IPS DF 4.7 (cell line): ENCODE results near the gene CZIB.
A peak's percentile ranks its signal among the peaks of the same experiment; 100 is the strongest.
"Not testable (repeated sequence)": the region's sequence is repeated elsewhere in the genome, so short reads cannot be mapped to it uniquely, and the experiment has no call there.

Source experiments
- DNase-seq: peaks from one replicate; pipeline ENCODE4 v3.0.0-alpha.2; 2013; ENCODE audit warnings: low spot score; ENCODE audit errors: extremely low read depth

Gene CZIB

GRCh38 chr1:53238197-53239155, 18.0 kb upstream of the CZIB start, which contains the start of gene MAGOH:
TSS of gene MAGOH (minus strand) at chr1:53238518. CDS start at chr1:53238448, 70 bp downstream.
- peak; percentile 87 for DNase-seq

DNA sequence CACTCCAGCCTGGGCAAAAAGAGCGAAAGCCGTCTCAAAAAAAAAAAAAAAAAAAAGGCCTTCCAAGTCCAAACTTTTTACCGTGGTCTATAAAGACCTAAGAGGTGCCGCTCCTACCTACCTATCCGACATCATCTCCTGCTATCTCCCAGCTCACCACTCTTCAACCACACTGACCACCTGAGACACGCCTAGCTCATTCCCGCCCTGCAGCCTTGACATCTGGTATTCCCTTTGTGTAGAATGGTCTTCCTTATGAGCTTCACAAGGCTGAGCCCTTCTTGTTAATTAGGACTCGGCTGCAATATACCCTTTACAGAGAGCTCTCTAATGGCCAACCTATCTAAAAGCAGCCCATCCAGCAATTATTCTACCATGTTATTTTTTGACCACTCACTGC, 17.2 kb upstream of the CZIB start:
- no peak for DNase-seq

DNA sequence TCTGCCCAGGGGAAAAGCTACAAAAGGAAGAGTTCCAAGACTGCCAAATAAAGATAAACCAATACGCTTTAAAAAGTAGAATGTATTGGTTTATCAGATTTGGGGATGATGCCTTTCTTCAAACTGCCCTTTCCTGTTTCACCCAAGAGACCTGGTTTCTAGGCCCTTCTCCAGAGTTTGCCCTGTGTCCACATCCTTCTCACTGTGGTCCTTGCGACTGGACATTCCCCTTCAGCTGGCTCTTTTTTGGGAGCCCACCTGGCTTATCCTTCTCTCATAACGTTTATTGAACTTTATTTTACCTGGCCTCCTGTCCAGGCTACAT, 490 bp upstream of the CZIB start:
- DNase-seq = no peak

- no peak for DNase-seq
Measured at GRCh38 chr1:53219711-53220110, 723 bp downstream of the CZIB start.

DNA sequence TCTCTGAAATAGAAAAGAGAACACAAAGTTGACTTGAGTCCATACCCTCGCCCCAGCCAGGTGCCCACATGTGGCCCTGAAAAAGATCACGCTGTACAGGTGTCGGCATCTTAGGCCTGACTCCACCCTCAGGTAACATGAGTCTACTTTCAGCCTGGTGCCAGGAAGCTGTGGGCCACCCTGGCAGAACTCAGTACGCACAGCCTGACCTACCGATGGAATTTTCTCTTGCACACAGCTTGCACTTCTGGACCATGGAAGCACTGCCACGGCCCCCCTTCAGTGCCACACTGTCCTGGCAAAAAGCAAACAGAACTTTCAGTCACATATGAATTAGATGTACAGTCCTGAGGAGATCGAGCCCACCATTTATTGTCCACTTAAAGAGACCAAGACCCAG, 2.2 kb downstream of the CZIB start:
- no peak for DNase-seq

DNA sequence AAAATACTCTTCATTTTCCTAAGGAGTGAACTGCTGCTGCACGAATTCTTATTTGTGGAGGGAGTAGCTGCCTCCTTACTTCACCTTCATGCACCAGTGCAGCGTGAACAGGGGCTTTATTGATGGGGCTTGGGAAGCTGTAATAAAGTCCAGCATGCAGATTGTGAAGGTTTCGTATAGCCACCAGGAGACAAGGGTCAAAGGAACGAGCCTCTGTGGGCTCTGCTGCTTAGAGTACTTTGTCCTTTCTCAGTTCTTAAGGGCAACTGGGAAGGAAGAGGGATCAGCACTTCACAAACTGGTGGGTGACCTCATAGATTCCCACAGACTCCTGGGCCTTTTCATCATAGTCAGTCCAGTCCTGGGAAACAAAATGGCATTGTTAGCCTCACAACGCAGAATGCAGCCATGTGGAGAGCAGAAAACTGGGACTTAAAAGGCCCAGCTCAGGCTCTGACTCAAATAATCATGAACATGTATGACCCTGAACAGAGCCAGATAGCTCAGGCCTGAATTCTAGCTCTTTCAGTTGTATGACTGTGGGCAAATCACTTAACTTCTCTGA, 6.0 kb downstream of the CZIB start:
- DNase-seq = no peak

DNA sequence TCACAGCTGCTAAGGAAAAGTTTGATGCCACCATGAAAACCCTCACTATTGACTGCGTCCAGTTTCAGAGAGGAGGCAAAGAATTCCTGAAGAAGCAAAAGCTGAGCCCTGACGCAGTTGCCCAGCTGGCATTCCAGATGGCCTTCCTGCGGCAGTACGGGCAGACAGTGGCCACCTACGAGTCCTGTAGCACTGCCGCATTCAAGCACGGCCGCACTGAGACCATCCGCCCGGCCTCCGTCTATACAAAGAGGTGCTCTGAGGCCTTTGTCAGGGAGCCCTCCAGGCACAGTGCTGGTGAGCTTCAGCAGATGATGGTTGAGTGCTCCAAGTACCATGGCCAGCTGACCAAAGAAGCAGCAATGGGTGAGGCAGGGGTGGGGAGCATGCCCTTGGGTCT, 9.5 kb downstream of the CZIB start:
- DNase-seq = no peak

DNA sequence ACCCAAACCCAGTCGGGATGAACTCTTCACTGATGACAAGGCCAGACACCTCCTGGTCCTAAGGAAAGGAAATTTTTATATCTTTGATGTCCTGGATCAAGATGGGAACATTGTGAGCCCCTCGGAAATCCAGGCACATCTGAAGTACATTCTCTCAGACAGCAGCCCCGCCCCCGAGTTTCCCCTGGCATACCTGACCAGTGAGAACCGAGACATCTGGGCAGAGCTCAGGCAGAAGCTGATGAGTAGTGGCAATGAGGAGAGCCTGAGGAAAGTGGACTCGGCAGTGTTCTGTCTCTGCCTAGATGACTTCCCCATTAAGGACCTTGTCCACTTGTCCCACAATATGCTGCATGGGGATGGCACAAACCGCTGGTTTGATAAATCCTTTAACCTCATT, 10.1 kb downstream of the CZIB start:
- no peak for DNase-seq

DNA sequence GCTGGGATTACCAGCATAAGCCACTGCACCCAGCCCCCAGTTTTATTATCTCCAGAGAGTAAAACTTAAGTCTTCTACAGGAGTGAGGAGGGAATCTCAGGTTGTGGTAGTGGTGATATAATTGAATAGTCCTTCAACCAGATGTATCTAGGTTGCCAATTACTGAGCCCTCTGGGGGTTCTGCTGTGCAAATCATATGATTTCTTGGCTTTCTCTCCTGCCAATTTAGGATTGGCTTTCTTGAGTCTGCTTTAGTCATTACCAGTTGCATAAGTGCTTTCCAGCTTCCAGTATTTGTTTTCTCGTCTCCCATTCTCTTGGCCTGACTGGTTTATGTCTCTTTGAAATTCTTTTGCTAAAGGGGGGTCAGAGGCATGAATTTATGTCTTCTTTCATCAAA, 12.7 kb downstream of the CZIB start:
- no peak for DNase-seq

DNA sequence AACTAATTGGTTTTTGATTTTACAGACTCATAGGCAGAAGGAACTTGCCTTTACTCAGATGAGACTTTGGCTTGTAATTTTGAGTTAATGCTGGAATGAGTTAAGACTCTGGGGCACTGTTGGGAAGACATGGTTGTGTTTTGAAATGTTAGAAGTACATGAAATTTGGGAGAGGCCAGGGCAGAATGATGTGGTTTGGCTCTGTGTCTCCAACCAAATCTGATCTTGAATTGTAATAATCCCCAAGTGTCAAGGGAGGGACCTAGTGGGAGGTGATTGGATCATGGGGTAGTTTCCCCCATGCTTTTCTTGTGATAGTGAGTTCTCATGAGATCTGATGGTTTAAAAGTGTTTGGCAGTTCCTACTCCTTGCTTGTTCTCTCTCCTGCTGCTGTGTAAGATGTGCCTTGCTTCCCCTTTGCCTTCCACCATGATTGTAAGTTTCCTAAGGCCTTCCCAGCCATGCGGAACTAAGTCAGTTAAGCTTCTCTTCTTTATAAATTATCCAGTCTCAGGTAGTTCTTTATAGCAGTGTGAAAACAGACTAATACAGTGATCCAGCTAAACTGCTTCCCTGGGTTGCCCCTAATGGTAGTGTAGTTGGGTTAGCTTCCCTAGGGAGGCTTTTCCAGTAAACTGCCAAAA, 13.6 kb downstream of the CZIB start:
- no peak for DNase-seq

DNA sequence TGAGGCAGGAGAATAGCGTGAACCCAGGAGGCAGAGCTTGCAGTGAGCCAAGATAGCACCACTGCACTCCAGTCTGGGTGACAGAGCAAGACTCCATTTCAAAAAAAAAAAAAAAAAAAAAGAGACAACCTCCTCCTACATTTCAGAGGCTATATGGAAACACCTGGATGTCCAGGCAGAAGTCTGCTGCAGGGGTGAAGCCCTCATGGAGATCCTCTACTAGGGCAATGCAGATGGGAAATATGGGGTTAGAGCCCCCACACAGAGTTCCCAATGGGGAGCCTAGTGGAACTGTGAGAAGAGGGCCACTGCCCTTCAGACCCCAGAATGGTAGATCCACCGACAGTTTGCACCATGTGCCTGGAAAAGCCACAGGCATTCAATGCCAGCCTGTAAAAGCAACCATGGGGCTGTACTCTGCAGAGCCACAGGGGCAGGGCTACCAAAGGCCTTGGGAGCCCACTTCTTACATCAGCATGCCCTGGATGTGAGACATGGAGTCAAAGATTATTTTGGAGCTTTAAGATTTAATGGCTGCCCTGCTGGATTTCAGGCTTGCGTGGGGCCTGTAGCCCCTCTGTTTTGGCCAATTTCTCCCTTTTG, 14.2 kb downstream of the CZIB start:
- not testable (repeated sequence) for DNase-seq

DNA sequence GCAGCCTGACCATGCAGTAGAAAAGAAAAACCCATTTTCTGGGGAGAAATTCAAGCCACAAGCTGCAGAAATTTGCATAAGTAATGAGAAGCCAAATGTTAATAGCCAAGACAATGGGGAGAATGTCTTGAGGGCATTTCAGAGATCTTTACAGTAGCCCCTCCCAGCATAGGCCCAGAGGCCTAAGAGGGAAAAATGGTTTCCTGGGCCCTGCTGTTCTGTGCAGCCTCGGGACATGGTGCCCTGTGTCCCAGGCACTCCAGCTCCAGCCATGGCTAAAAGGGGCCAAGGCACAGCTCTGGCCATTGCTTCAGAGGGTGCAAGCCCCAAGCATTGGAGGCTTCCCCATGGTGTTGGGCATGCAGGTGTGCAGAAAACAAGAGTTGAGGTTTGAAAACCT, 14.9 kb downstream of the CZIB start:
- not testable (repeated sequence) for DNase-seq

DNA sequence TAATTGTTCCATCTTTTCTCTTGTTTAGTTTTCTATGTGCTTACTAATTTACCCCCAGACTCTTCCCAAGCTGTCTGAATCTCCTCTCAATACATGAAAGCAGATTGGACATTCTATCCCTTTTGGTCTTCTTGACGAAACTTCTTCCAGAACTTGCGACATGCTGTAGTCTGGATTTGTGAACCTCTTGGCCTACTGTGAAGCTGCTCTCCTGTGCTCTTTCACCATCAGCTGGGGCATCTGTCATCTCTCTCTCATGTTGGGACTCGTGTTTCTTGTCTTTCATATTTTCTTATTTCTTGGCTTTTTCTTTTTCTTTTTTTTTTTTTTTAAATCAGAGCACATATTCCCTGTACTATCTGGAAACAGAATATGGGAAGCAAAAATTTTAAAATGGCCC, 17.0 kb downstream of the CZIB start:
- DNase-seq = no peak

GRCh38 chr1:53198241-53198651, 22.2 kb downstream of the CZIB start:
- DNase-seq = no peak

DNA sequence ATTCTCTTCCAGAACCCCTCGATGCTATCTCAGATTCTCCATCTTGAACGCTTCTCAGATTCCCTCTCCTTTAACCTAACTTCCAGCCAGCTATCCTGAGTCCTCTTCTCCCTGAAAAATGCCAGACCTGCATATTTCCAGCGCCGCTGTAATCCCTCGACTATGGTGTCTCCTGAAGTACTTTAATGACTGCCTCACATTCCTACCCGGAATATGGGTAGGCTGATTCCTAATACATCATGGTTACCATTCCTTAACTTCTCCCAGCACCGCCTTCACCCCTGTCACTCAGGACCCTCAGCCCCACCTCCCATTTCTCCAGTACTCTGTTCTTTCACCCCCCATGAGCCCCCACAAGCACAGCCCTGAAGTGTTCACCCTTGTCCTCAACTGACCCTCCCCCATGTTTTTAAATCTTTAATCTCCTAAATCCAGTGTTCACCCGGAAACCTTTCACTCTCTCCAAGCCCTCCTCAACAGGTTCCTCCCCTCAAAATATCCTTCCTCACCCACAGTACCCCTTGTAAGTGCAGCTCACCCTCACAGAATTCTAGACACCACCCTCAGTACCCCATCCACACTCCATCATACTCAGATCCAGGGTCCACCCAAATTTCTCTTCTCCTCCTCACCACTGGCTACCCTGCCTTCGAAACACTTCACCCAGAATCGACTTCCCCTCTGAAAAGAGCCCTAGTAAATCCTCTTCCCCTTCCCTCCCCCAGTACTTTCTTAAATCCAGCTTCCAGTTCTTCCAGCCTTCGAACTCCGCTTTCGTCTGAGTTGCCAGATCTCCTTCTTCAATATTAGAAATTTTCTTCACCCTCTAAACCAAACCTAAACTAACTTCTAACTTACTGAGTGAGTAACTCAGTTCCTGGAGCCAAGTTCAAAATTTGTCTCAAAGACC, 22.9 kb downstream of the CZIB start:
- DNase-seq = no peak

- DNase-seq = peak; percentile 64
Measured at GRCh38 chr1:53196485-53197290, 23.7 kb downstream of the CZIB start, which contains the start of gene CPT2. TSS of gene CPT2 (plus strand) at chr1:53196824. CDS start at chr1:53196944, 120 bp downstream.

DNA sequence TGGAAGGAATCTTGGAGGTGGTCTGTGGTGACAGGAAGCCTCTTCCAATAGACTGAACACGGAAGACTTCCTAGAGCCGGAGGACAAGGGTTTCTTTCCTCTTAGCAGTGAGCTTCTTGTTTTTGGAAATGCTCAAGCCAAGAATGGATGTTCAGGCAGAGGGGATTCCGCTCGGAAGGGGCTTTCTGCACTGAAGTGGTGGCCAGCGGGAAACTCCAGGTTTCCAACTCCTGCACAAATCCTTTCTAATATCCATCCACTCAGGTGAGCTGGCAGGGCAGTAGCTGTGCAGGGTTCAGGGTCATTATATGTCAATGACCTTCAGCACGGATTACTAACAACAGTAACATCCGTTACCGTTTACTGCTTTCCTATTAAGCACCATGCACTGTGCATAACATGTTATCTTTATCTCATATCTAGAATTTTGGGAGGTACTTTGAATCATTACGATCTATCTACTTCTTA, 24.4 kb downstream of the CZIB start:
- no peak for DNase-seq

DNA sequence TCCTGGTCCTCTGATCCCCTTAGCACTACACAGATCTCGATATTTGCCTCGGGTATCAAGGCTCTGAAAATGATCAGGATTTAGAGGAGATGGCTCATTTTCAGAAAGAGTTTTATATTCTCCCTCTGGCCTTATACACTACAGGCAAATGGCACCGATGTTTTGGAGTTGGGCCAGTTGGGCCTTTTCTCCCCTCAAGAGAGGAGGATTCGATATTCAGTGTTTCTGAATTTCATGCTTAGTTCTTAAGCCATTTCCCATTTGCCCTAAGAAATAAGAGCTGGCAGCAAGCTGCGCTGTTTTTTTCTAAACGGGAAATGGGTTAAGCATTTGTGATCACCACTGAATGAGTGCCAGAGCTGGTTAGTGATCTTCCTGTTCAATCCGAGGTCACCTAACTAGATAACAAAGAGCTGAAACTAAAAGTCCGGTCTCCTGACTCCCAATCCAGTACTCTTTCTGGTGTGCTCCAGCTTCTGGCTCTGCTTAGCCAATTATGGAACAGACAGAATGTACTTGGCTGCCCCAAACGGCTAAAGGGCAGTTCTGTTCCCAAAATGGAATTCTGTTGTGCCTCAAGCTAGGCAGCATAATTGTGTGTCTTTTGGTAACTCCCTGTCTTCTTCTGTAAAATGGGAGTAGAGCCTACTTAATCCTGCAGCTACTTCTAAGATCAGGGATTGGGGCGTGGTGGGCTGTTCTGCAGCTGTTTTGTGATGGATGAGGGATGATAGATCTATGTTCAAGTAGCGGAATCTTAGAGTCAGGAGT, 25.0 kb downstream of the CZIB start:
- no peak for DNase-seq

- DNase-seq = no peak
Measured at GRCh38 chr1:53190210-53190611, 30.2 kb downstream of the CZIB start.
